IMR-90 (cell line): ENCODE results near the gene PRLR. TPM values are rescaled to one million over a fixed set of nuclear protein-coding genes. Genes with fewer than 3 reads are reported as not detected.

Experiments
- ATAC-seq: fragments of 200-7000 bp; cut with Tn5 transposase; 2 replicates; pipeline ENCODE4 v1.9.1; 2020; ENCODE audit warnings: low read depth, mild to moderate bottlenecking, moderate library complexity
- BruUV-seq: library from RNA; stranded (reverse); fragments of 400-500 nt; replicated peaks from 2 replicates; lab custom pipeline; 2021; lab: Mats Ljungman, UMichigan
- CTCF ChIA-PET: fragments of 300-600 bp; formaldehyde crosslinking; extraction: SDS; loops from one replicate; lab custom pipeline; 2021; ENCODE audit warnings: antibody characterized with exemption; lab: Yijun Ruan, JAX
- POLR2A ChIA-PET: fragments of 300-600 bp; sonication (Branson Sonifier 250); formaldehyde crosslinking; loops from one replicate; lab custom pipeline; 2022; ENCODE audit warnings: antibody characterized with exemption; ENCODE audit not compliant: unreplicated experiment; lab: Charles Lee
- DNase-seq: peaks from one replicate; pipeline ENCODE4 v3.0.0; 2013
- H2AFZ ChIP-seq: replicated peaks from 2 replicates; pipeline ENCODE3; 2013; ENCODE audit warnings: low read length, mild to moderate bottlenecking; ENCODE audit not compliant: poor library complexity
- H2AK5ac ChIP-seq: 2 replicates; pipeline ENCODE4 v1.6.1; 2013; ENCODE audit warnings: low read depth, low read length, inconsistent platforms
- H2AK9ac ChIP-seq: replicated peaks from 2 replicates; pipeline ENCODE3; 2013; ENCODE audit warnings: mild to moderate bottlenecking, low read depth, low read length, moderate library complexity; ENCODE audit not compliant: poor library complexity
- H2BK120ac ChIP-seq: 2 replicates; pipeline ENCODE4 v1.6.1; 2013; ENCODE audit warnings: low read depth, low read length, inconsistent platforms
- H2BK15ac ChIP-seq: 3 replicates; pipeline ENCODE4 v1.6.1; 2013; ENCODE audit warnings: low read depth, low read length, inconsistent platforms
- H2BK20ac ChIP-seq: 2 replicates; pipeline ENCODE4 v1.6.1; 2013; ENCODE audit warnings: low read depth, mild to moderate bottlenecking, inconsistent platforms, low read length, moderate library complexity
- H2BK5ac ChIP-seq: 2 replicates; pipeline ENCODE4 v1.6.1; 2013; ENCODE audit warnings: mild to moderate bottlenecking, low read depth, low read length, inconsistent platforms; ENCODE audit not compliant: poor library complexity, severe bottlenecking
- H3K14ac ChIP-seq: replicated peaks from 2 replicates; pipeline ENCODE4 v1.6.1; 2013; ENCODE audit warnings: low read depth, low read length, inconsistent platforms
- H3K18ac ChIP-seq: 2 replicates; pipeline ENCODE4 v1.6.1; 2013; ENCODE audit warnings: low read depth, low read length, control low read depth
- H3K23ac ChIP-seq: 2 replicates; pipeline ENCODE4 v1.6.1; 2013; ENCODE audit warnings: low read depth, low read length, inconsistent platforms
- H3K27ac ChIP-seq: 2 replicates; pipeline ENCODE4 v1.5.1; 2013; ENCODE audit warnings: mild to moderate bottlenecking, control low read depth, low read length; ENCODE audit not compliant: insufficient read depth
- H3K27me3 ChIP-seq: 2 replicates; pipeline ENCODE4 v1.6.1; 2013; ENCODE audit warnings: low read length; ENCODE audit not compliant: control insufficient read depth, insufficient read depth
- H3K36me3 ChIP-seq: 2 replicates; pipeline ENCODE4 v1.6.1; 2013; ENCODE audit warnings: low read length, mixed read lengths; ENCODE audit not compliant: control insufficient read depth, insufficient read depth
- H3K4ac ChIP-seq: 2 replicates; pipeline ENCODE4 v1.6.1; 2013; ENCODE audit warnings: low read depth, low read length, inconsistent platforms
- H3K4me1 ChIP-seq: 2 replicates; pipeline ENCODE4 v1.6.1; 2013; ENCODE audit warnings: low read length, mixed read lengths; ENCODE audit not compliant: control insufficient read depth, insufficient read depth
- H3K4me2 ChIP-seq: 2 replicates; pipeline ENCODE4 v1.6.1; 2013; ENCODE audit warnings: low read depth, mild to moderate bottlenecking, control low read depth, low read length, moderate library complexity
- H3K4me3 ChIP-seq: 2 replicates; pipeline ENCODE4 v1.5.1; 2013; ENCODE audit warnings: low read depth, mild to moderate bottlenecking, control low read depth, low read length, moderate library complexity; ENCODE audit not compliant: insufficient read depth
- H3K56ac ChIP-seq: 2 replicates; pipeline ENCODE4 v1.6.1; 2013; ENCODE audit warnings: low read length, inconsistent platforms; ENCODE audit not compliant: insufficient read depth; ENCODE audit errors: extremely low read depth
- H3K79me1 ChIP-seq, 2 experiments: 2 replicates each; pipeline ENCODE4 v1.6.1; 2013; ENCODE audit warnings: low read length in 2 of 2, inconsistent platforms in 1 of 2, low read depth in 1 of 2
- H3K9ac ChIP-seq: 2 replicates; pipeline ENCODE4 v1.6.1; 2013; ENCODE audit warnings: low read depth, low read length, control low read depth
- H3K9me1 ChIP-seq: 2 replicates; pipeline ENCODE4 v1.6.1; 2013; ENCODE audit warnings: low read length, inconsistent platforms; ENCODE audit not compliant: insufficient read depth
- H3K9me3 ChIP-seq: 2 replicates; pipeline ENCODE4 v1.6.1; 2013; ENCODE audit warnings: low read length; ENCODE audit not compliant: control insufficient read depth, insufficient read depth
- H4K20me1 ChIP-seq: 2 replicates; pipeline ENCODE4 v1.6.1; 2013; ENCODE audit warnings: low read length, inconsistent platforms; ENCODE audit not compliant: insufficient read depth
- H4K5ac ChIP-seq: 2 replicates; pipeline ENCODE4 v1.6.1; 2013; ENCODE audit warnings: mild to moderate bottlenecking, low read depth, low read length, control low read depth
- H4K8ac ChIP-seq, 2 experiments: 2 replicates each; pipeline ENCODE4 v1.6.1; 2013; ENCODE audit warnings: low read depth in 2 of 2, low read length in 2 of 2, control low read depth in 1 of 2, inconsistent platforms in 1 of 2
- H4K91ac ChIP-seq: 2 replicates; pipeline ENCODE4 v1.6.1; 2013; ENCODE audit warnings: low read depth, low read length, inconsistent platforms; ENCODE audit not compliant: insufficient read depth
- BHLHE40 ChIP-seq: fragments of 150-350 bp; IDR thresholded peaks from 2 replicates; pipeline ENCODE4 v1.6.1; 2016; ENCODE audit warnings: mild to moderate bottlenecking, low read depth, low read length
- CEBPB ChIP-seq: IDR thresholded peaks from 2 replicates; pipeline ENCODE4 v1.6.1; 2012; ENCODE audit warnings: low read depth, low read length, improper control_type of control experiment
- CHD1 ChIP-seq: IDR thresholded peaks from 2 replicates; pipeline ENCODE4 v1.6.1; 2012; ENCODE audit warnings: low read depth, low read length, improper control_type of control experiment
- FOS ChIP-seq: fragments of 150-350 bp; IDR thresholded peaks from 2 replicates; pipeline ENCODE4 v1.6.1; 2016; ENCODE audit warnings: low read depth, low read length
- MAFK ChIP-seq: IDR thresholded peaks from 2 replicates; pipeline ENCODE4 v1.6.1; 2012; ENCODE audit warnings: low read depth, low read length, improper control_type of control experiment
- MAZ ChIP-seq: IDR thresholded peaks from 2 replicates; pipeline ENCODE4 v1.6.1; 2012; ENCODE audit warnings: low read depth, mild to moderate bottlenecking, low read length, improper control_type of control experiment, moderate library complexity, borderline replicate concordance
- MXI1 ChIP-seq: IDR thresholded peaks from 2 replicates; pipeline ENCODE4 v1.6.1; 2012; ENCODE audit warnings: low read depth, mild to moderate bottlenecking, low read length, moderate library complexity, borderline replicate concordance
- NFE2L2 ChIP-seq: fragments of 150-350 bp; IDR thresholded peaks from 2 replicates; pipeline ENCODE4 v1.6.1; 2016; ENCODE audit warnings: low read depth, mild to moderate bottlenecking, low read length
- POLR2A ChIP-seq: IDR thresholded peaks from 2 replicates; pipeline ENCODE4 v1.6.1; 2012; ENCODE audit warnings: mild to moderate bottlenecking, low read depth, low read length
- RAD21 ChIP-seq: IDR thresholded peaks from 2 replicates; pipeline ENCODE4 v1.6.1; 2012; ENCODE audit warnings: low read length, improper control_type of control experiment
- RCOR1 ChIP-seq: IDR thresholded peaks from 2 replicates; pipeline ENCODE4 v1.6.1; 2012; ENCODE audit warnings: mild to moderate bottlenecking, low read length, improper control_type of control experiment; ENCODE audit not compliant: insufficient replicate concordance
- RFX5 ChIP-seq: IDR thresholded peaks from 2 replicates; pipeline ENCODE4 v1.8.0; 2012; ENCODE audit warnings: low read depth, mild to moderate bottlenecking, low read length, moderate library complexity
- SMC3 ChIP-seq: fragments of 150-350 bp; IDR thresholded peaks from 2 replicates; pipeline ENCODE4 v1.6.1; 2016; ENCODE audit warnings: low read depth, mild to moderate bottlenecking, antibody characterized with exemption, low read length, moderate library complexity
- WGBS, 2 experiments: methylation state at CpG; one replicate each; pipeline versions ENCODE4 v1.1.5 to v1.1.7; 2013; ENCODE audit warnings: missing lambda C conversion rate in 2 of 2; ENCODE audit not compliant: insufficient read length in 1 of 2; ENCODE audit errors: extremely low coverage in 2 of 2; 5-methylcytosine and 5-hydroxymethylcytosine counted together
- dilution Hi-C: fragments of 300-500 bp; cut with HindIII; formaldehyde crosslinking; loops from one replicate; pipeline ENCODE4 v1.14.3; 2018; ENCODE audit warnings: low sequenced_read_pairs; ENCODE audit not compliant: unreplicated experiment
- in situ Hi-C: fragments of 300-500 bp; cut with MboI; formaldehyde crosslinking; loops from 3 replicates; pipeline ENCODE4 v1.14.3; 2019; ENCODE audit warnings: low sequenced_read_pairs, inconsistent platforms, mixed read lengths
- intact Hi-C: fragments of 100-400 bp; cut with micrococcal nuclease; formaldehyde crosslinking; loops from 2 replicates; pipeline ENCODE4 v1.10.0; 2022
- polyA plus RNA-seq, 3 experiments: library from polyadenylated mRNA; depleted of rRNA; stranded (reverse); fragments of >200 nt; gene quantifications; 2 replicates each; pipeline ENCODE4 v1.2.3, GENCODE V29; 2012; ENCODE audit warnings: low replicate concordance in 1 of 3
- total RNA-seq: library from RNA; depleted of rRNA; stranded (reverse); fragments of >200 nt; gene quantifications from 2 replicates; pipeline ENCODE4 v1.2.3, GENCODE V29; 2012
- TF ChIP-seq, protein P1 (sequence below): fragments of 150-350 bp; IDR thresholded peaks from 2 replicates; pipeline ENCODE4 v1.6.1; 2017; ENCODE audit warnings: mild to moderate bottlenecking, antibody characterized with exemption, low read length, low read depth
- TF ChIP-seq, protein P2 (sequence below): conservative IDR thresholded peaks from 2 replicates; pipeline ENCODE4 v1.5.1; 2012; ENCODE audit warnings: mild to moderate bottlenecking, low read depth, low read length, improper control_type of control experiment
- TF ChIP-seq, protein P3 (sequence below): fragments of 150-350 bp; IDR thresholded peaks from 2 replicates; pipeline ENCODE4 v1.6.1; 2016; ENCODE audit warnings: low read depth, mild to moderate bottlenecking, low read length, moderate library complexity, borderline replicate concordance

The PRLR gene
- total and polyA plus RNA-seq, 2 of the 4 experiments (the other 2 are of a cell fraction): 0.24 to 0.54 TPM

DNA sequence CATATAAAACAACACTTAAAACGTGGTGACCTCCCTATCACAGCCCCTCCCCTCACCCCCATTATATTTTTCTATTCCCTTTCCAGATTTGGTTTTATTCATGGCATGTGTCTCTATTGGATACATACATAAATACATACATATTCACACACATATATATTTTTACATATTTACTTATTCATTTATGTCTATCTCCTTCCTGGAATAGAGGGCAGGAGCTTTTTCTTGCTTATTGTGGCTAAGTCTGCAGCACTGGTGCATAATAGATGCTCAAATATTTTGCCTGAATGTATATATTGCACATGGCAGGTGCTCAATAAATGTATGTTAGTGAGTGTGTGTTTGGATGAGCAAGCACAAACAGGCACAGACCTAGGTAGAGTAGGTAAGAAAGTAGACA lies 185.0 kb downstream of the PRLR start:
- no CpG with 5 or more reads among the region's 1 CpG for WGBS, 2 experiments
- H3K18ac ChIP-seq: no peak overlapping the region
- H3K56ac ChIP-seq: no peak overlapping the region
- H3K9me1 ChIP-seq: no peaks in the 10 kb centered on the region; the same call in none of the 2 replicates
- ChIA-PET CTCF (no interaction called here), POLR2A (no interaction called here)
- H4K8ac ChIP-seq: no peak overlapping the region
- H3K4me3 ChIP-seq: no peak overlapping the region
- no peaks in the 10 kb centered on the region for H4K20me1 ChIP-seq
- dilution Hi-C loops (no loop called here), in situ Hi-C loops (no loop called here), intact Hi-C loops (no loop called here)
- no peak overlapping the region for H2BK120ac ChIP-seq
- ATAC-seq (no peak), DNase-seq (no peak)
- TF ChIP-seq RCOR1: no peak
- TF ChIP-seq NFE2L2: no peak
- TF ChIP-seq, protein P1, sequence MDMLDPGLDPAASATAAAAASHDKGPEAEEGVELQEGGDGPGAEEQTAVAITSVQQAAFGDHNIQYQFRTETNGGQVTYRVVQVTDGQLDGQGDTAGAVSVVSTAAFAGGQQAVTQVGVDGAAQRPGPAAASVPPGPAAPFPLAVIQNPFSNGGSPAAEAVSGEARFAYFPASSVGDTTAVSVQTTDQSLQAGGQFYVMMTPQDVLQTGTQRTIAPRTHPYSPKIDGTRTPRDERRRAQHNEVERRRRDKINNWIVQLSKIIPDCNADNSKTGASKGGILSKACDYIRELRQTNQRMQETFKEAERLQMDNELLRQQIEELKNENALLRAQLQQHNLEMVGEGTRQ: no peak
- no peak for TF ChIP-seq BHLHE40
- TF ChIP-seq MXI1: no peak
- no peak for TF ChIP-seq SMC3
- no peak for TF ChIP-seq FOS
- TF ChIP-seq CHD1: no peak
- no peak for TF ChIP-seq CEBPB
- no peak for TF ChIP-seq POLR2A
- TF ChIP-seq RAD21: no peak
- TF ChIP-seq, protein P2, sequence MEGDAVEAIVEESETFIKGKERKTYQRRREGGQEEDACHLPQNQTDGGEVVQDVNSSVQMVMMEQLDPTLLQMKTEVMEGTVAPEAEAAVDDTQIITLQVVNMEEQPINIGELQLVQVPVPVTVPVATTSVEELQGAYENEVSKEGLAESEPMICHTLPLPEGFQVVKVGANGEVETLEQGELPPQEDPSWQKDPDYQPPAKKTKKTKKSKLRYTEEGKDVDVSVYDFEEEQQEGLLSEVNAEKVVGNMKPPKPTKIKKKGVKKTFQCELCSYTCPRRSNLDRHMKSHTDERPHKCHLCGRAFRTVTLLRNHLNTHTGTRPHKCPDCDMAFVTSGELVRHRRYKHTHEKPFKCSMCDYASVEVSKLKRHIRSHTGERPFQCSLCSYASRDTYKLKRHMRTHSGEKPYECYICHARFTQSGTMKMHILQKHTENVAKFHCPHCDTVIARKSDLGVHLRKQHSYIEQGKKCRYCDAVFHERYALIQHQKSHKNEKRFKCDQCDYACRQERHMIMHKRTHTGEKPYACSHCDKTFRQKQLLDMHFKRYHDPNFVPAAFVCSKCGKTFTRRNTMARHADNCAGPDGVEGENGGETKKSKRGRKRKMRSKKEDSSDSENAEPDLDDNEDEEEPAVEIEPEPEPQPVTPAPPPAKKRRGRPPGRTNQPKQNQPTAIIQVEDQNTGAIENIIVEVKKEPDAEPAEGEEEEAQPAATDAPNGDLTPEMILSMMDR: no peak
- no peak for TF ChIP-seq RFX5
- no peak for TF ChIP-seq MAFK
- TF ChIP-seq, protein P3, sequence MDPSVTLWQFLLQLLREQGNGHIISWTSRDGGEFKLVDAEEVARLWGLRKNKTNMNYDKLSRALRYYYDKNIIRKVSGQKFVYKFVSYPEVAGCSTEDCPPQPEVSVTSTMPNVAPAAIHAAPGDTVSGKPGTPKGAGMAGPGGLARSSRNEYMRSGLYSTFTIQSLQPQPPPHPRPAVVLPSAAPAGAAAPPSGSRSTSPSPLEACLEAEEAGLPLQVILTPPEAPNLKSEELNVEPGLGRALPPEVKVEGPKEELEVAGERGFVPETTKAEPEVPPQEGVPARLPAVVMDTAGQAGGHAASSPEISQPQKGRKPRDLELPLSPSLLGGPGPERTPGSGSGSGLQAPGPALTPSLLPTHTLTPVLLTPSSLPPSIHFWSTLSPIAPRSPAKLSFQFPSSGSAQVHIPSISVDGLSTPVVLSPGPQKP: no peak
- TF ChIP-seq MAZ: no peak
- H3K27ac ChIP-seq: no peak overlapping the region
- no peaks in the 10 kb centered on the region for H3K36me3 ChIP-seq
- H4K5ac ChIP-seq: no peak overlapping the region
- H2BK20ac ChIP-seq: no peak overlapping the region
- H3K23ac ChIP-seq: no peak overlapping the region
- no peak overlapping the region for H2BK15ac ChIP-seq
- H3K4me2 ChIP-seq: no peak overlapping the region
- H3K9me3 ChIP-seq: no peaks in the 10 kb centered on the region
- no peak overlapping the region for H3K4ac ChIP-seq
- H2BK5ac ChIP-seq: no peak overlapping the region
- no peaks in the 10 kb centered on the region for H3K79me1 ChIP-seq
- peaks cover 4% of the 10 kb centered on the region for H3K4me1 ChIP-seq
- no peak overlapping the region for H3K9ac ChIP-seq
- no peak overlapping the region for H3K14ac ChIP-seq
- no peak overlapping the region for H2AK9ac ChIP-seq
- no peak overlapping the region for H4K91ac ChIP-seq
- H2AK5ac ChIP-seq: no peak overlapping the region
- BruUV-seq: no TSS peak
- no peaks in the 10 kb centered on the region for H3K27me3 ChIP-seq
- no peak overlapping the region for H2AFZ ChIP-seq
